GM13976 (cell line): ENCODE results near the gene GPR150.
A peak's percentile ranks its signal among the peaks of the same experiment; 100 is the strongest.
"Not testable (repeated sequence)": the region's sequence is repeated elsewhere in the genome, so short reads cannot be mapped to it uniquely, and the experiment has no call there.

Experiments
- DNase-seq: peaks from one replicate; pipeline ENCODE4 v3.0.0; 2012; ENCODE audit warnings: low spot score
- in situ Hi-C: fragments of 300-500 bp; cut with MboI; formaldehyde crosslinking; loops from one replicate; pipeline ENCODE4 v1.12.0; 2022; ENCODE audit warnings: low sequenced_read_pairs, mixed read lengths, inconsistent platforms; ENCODE audit not compliant: unreplicated experiment
- TF ChIP-seq, protein P1 (sequence below): IDR thresholded peaks from 2 replicates; pipeline ENCODE4 v1.5.1; 2012; ENCODE audit warnings: borderline replicate concordance, mild to moderate bottlenecking; ENCODE audit not compliant: insufficient read depth; ENCODE audit errors: extremely low read depth, missing control alignments, control extremely low read depth

Gene GPR150

DNA sequence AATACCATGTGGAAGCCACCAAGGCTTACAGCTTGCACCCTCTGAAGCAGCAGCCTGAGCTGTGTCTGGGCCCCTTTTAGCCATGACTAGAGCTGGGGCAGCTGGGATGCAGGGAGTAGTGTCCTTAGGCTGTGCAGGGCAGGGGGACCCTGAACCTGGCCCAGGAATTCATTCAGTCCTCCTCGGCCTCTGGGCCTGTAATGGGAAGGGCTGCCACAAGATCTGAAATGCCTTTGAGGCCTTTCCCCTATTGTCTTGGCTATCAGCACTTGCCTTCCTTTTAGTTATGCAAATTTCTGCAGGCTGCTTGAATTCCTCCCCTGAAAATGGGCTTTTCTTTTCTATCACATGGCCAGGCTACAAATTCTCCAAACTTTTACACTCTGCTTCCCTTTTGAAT, 9.0 kb downstream of the GPR150 start:
- DNase-seq, result no peak
- in situ Hi-C loops, result no loop called here
- TF ChIP-seq, protein P1, sequence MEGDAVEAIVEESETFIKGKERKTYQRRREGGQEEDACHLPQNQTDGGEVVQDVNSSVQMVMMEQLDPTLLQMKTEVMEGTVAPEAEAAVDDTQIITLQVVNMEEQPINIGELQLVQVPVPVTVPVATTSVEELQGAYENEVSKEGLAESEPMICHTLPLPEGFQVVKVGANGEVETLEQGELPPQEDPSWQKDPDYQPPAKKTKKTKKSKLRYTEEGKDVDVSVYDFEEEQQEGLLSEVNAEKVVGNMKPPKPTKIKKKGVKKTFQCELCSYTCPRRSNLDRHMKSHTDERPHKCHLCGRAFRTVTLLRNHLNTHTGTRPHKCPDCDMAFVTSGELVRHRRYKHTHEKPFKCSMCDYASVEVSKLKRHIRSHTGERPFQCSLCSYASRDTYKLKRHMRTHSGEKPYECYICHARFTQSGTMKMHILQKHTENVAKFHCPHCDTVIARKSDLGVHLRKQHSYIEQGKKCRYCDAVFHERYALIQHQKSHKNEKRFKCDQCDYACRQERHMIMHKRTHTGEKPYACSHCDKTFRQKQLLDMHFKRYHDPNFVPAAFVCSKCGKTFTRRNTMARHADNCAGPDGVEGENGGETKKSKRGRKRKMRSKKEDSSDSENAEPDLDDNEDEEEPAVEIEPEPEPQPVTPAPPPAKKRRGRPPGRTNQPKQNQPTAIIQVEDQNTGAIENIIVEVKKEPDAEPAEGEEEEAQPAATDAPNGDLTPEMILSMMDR, result no peak

DNA sequence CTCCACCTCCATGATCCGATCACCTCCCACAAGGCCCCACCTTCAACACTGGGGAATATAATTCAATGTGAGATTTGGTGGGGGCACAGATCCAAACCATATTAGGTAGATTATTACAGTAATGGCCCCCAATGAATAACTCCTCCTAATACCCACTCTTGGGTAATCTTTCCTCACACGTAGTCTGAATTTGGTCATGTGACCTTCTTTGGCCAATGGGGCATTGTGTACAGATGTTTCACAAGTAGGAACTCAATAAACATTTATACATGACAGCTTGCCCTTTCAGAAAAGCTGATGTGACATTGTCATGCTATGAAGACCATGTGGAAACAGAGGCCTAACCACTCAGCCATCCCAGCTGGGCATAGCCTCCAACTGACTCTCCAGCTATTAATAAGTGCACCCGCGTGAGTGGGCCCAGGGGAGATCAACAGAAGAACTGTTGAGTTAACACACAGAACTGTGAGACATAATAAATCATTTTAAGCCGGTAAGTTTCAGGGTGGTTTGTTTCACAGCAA, 10.6 kb downstream of the GPR150 start:
- no peak for DNase-seq

DNA sequence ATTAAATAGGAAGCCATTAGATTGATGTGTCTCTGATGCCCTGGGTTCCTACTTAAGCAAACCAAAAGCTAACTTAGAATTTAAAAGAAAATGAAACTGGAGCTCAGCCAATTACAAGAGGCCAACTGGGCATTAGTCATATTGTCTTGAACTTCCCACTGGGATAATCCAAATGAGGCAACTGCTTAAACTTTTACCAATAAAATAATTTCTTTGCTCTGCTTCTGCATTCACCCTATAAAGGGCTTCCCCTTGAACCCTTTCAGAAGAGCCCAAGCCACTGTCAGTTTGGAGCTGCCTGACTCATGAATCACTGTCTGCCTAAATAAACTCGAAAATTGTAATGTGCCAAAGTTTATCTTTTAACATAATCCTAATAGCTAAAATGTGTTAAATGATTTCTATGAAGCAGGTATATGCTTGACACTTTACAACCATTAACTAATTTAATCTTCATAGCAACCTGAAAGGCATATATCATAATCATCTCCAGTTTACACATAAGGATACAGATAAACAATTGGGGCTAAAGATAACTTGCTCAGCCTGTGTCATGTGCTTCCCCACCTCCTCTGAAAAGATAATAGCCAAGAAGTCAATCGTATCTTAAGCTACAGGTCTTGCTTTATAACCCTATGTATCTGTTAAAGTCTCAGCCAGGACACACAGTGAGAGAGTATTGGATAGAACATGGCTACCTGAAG, 11.5 kb downstream of the GPR150 start:
- TF ChIP-seq, protein P1, result no peak
- DNase-seq, result no peak
- in situ Hi-C loops, result no loop called here

More for the DNA sequence above, 10.6 kb downstream of the GPR150 start:
- TF ChIP-seq, protein P1, result no peak
- in situ Hi-C loops, result no loop called here

- TF ChIP-seq, protein P1, result no peak
- in situ Hi-C loops, result no loop called here
- peak; percentile 21 for DNase-seq
Observed at GRCh38 chr5:95631991-95632675, 12.2 kb downstream of the GPR150 start.

DNA sequence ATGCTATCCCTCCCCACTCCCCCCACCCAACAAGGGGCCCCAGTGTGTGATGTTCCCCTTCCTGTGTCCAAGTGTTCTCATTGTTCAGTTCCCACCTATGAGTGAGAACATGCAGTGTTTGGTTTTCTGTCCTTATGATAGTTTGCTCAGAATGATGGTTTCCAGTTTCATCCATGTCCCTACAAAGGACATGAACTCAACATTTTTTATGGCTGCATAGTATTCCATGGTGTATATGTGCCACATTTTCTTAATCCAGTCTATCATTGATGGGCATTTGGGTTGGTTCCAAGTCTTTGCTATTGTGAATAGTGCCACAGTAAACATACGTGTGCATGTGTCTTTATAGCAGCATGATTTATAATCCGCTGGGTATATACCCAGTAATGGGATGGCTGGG, 13.1 kb downstream of the GPR150 start:
- in situ Hi-C loops, DNase-seq: not testable (repeated sequence)

DNA sequence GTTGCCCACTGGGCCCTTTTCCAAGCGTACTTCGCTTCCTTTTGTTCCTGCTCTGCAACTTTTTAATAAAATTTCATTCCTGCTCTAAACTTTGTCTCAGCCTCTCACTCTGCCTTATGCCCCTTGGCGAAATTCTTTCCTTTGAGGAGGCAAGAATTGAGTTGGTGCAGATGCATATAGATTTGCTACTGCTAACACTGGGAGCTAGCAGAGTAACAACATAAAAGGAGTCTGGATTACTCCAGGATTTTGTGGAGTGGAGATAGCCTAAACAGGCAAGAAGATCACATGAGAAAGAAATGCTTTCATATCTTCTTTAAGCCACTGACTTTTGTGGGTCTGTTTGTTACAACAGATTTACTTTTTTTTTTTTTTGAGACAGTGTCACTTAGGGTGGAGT, 13.8 kb downstream of the GPR150 start:
- no peak for DNase-seq
- in situ Hi-C loops, result no loop called here
- TF ChIP-seq, protein P1, result no peak

GRCh38 chr5:95634081-95634480, 14.2 kb downstream of the GPR150 start:
- TF ChIP-seq, protein P1, result no peak
- in situ Hi-C loops, result no loop called here
- no peak for DNase-seq
